HG03025 (cell line): ENCODE results near the gene TPRG1L.
"Not testable (repeated sequence)": the region's sequence is repeated elsewhere in the genome, so short reads cannot be mapped to it uniquely, and the experiment has no call there.

Source experiments
- ATAC-seq: cut with Tn5 transposase; IDR thresholded peaks from one replicate; pipeline ENCODE4 v1.9.1; 2021; ENCODE audit warnings: mild to moderate bottlenecking, moderate library complexity; ENCODE audit not compliant: unreplicated experiment, low FRiP score

The TPRG1L gene

DNA sequence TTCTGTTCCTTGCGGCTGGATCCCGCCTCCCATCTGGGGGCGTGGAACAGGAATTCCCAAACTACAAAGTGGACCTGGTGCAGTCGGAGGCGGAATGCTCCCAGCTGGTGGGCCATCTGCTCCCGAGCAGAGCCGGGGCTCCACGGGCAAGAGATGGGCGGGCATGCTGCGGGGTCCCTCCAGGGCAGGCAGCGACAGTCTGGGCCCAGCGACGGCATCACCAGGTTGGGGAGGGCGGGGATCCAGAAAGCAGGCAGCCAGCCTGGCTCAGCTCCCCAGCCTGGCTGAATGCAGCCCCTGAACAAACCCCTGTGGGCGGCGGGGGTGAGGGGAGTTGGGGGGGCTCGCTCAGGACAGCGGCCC, 17.1 kb upstream of the TPRG1L start:
- ATAC-seq, result no peak

DNA sequence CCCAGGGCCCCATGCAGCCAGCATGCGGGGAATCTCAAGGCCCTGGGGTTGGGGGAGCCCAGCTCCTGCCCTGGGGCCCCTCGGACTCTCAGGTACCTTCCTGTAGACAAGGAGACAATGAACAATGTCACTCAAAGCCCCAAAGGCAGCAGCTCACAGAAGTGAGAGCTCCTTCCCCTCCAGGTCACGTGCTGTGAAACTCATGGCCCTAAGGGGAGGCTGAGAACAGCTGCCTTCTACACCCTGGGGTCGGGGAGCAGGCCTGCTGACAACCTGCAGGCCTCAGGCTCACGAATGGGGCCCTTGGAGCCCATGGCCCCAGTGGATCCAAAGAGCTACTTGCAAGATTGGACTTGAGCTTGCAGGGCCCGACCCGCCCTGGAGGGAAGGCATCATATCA, 16.7 kb upstream of the TPRG1L start:
- no peak for ATAC-seq

DNA sequence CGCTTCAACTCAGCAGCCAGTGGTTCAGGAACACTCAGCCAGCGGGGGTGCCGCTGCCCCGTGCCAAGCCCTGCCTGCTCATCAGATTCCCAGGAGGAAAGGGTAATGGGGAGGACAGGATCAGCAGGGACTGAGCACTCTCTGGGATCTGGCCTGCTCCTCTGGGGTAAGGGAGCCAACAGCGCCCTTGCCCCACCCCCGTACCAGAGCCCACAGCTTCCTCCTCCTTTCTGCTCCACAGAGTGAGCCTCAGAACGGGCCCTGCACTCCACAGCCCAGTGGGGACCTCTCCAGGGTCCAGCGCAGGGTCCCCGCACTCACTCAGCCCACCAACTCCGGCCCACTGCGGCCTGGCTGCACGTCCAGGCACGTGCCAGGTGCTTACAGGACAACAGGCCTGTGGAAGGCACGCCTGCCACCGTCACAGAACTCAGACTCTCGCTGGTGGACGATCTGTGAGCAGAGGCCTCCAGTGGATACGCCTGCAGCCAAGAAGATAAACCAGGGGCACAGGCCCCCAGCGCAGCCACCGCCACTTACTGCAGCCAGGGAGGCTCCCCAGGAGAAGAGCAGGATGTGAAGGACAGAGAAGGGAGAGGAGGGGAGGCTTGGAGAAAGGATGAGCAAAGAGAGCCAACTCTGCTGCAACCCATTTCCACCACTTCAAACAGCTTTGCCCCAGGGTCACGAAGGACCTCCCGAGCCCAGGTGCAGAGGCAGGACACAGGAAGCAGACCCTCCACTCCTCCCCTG, 15.6 kb upstream of the TPRG1L start:
- no peak for ATAC-seq

DNA sequence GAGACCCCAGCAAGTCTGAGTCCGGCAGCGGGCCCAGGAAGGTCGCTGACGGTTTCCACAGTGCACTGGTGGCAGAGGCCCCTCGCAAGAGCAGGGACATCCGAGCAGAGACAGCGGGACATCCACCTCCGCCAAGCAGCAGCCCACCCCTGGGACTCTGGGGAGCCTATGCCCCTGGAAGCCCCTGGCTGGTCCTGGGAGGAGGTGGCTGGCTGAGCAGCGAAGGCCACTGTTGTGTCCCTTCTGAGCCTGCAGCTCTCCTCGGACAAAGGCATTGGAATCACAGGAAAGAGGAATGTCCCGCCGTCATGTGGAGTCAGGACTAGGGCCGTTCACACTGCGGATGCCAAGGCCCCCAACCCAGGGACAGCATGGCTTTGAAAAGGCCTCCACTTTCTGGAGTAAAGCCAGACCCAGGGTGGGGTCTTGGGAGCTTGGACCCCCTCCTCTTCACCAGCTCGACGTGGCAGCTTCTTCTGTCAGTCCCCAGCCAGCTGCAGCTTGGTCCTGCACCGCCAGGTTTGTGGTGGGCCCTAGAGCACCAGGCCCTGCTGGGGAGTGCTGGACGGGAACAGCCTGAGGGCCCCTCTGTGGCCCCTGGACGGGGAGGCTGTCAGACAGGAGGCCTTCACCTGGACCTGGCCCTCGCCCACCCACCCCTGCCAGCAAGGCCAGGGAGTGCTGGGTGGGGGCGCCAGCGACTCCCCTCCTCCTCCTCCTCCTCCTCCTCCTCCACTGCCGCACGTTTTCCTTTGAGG, 14.9 kb upstream of the TPRG1L start:
- no peak for ATAC-seq

DNA sequence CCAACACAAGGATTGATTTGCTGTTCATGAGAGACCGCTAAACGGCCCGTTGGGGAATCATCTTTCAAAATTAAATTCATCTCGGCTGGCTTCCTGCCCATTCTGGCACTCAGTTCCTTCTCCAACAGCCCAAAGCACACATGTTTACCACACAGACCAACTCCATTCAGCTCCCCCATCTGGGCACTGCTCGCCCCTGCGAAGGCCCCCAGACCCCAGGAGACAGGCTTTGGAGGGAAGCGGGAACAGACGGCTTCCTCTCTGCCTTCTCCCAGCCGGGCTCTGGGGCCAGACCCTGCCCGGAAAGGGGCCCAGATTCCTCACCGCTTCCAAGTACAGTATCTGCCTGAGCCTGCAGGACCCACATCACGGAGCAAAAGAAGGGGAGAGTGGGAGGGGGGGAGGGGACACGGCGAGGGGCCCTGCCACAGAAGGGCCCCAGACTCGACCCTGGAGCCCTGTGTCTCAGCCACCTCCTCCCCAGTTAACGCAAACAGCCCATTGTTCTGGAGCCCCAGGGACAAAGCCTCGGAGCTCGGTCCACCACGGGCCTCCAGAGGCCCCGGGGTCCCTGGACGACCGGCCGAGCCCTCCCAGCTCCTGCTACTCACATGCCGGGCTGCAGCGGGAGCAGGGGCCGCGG, 14.2 kb upstream of the TPRG1L start:
- no peak for ATAC-seq

DNA sequence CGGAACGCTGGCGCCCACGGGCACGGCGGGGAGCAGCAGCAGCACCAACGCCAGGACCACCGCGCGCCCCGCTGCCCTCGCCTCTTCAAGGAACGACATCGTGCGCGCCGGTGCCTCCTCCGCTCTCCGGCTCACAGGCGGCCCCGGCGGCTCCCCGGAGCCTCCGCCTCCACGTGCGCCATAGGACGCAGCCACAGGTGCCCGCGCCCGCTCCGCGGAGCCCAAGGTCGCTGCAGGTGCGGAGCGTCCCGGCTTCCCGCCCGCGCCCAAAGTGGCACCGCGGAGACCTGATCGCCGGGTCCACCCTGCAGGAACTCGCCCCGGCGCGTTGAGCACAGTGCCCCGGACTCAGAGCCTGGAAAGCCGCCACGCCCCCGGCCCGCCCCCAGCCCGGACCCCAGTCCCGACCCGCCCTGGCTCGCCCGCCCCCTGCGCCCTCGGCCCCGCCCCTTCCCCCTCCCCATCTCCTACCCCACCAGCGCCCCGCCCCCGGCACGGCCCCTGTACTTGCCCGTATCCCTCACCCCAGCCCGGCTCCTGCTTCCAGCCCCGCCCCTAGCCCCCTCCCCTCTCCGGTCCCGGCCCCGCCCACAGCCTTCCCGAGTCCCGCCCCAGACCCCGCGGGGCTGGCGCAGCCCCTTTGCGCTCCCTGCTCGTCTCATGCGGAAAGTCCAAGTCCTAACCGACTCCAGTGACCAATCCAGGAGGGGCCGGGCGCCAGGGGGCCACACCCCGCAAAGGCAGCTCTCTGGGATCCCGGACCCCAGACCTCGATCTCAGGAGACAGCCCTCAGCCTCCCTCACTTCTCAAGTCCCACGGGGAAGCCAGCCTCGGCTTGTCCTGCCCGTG, 13.4 kb upstream of the TPRG1L start, which contains the start of gene MEGF6:
Gene MEGF6 (minus strand): TSS at position 339 of the 850 bp plus-strand sequence. CDS start 240 bp downstream, at position 99.
- no peak for ATAC-seq

DNA sequence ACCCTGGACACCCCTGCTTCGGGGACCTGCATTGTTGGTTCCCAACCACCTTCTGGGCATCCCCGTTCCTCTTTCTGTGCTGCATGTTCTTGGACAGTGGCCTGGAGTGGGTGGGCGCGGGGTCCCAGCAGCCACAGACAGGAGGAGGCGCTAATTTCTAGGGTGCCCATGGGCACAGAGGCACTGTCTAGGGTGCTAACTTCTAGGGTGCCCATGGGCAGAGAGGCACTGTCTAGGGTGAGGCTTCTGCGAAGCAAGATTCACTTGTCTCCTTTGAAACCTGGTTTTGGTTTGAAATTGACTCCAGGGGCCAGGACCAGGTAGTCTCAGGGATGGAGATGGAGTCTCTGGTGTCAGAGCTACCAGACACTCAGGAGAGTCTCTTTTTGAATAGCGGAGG, 12.7 kb upstream of the TPRG1L start:
- ATAC-seq, result no peak

DNA sequence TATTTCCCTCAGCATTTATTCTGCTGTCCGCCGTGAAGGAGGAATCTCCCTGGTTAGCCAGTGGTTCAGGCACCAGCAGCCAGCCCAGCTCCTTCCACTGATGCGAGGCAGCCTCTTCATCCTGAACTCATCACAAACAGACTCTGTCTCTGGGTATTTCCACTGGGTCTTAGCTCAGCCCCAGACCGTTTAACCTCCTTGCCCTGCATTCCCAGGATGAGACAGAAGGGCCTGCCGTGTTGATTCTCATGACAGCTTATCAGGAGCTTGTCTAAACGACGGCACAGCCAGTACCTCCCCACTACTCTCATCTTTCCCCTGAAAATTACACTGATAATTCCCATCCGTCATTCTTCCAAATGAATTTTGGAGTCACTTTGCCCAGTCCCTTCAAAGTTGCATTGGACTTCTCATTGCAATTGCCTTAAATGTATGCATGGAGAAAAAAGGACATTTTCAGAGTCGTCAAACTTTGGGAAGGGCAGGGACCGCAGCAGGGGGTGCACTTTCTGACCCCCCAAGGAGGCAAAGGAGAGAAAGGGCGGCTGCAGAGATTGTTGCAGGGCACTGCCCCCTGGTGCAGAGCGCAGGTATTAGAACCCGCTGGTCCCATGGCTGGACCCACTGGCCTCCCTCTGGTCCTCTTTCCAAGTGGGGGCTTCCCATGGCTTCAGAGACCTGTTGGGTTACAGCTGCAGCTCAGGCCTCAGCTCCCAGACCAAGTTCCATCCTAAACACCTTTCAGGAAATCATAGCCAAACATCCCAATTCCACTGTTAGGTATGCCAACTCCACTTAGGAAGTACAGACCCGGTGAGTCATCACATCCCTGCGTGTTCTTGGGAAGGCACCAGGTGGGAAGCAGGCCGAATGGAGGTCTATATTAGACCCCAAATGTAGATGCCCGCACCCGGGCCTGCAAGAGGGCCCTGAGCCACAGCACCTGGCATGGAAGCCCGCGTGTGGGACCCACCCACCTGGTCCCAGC, 9.8 kb upstream of the TPRG1L start:
- ATAC-seq, result no peak

DNA sequence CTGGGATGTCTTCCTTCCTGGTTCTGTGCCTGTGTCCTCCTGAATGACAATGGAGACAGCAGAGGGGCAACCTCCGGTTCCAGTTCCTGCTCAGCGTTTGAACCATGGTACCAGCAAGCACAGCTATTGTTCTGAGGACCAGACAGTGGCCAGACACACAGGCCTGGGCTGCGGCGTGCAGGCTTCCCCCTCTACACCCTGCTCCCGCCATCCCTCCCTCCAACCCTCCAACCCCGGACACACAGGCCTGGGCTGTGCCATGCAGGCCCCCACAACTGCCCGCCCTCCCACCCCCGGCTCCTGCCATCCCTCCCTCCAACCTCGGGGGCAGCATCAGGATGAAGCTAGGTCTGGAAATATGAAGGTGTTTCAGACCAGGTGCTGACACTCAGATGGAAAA, 8.0 kb upstream of the TPRG1L start:
- ATAC-seq, result no peak

DNA sequence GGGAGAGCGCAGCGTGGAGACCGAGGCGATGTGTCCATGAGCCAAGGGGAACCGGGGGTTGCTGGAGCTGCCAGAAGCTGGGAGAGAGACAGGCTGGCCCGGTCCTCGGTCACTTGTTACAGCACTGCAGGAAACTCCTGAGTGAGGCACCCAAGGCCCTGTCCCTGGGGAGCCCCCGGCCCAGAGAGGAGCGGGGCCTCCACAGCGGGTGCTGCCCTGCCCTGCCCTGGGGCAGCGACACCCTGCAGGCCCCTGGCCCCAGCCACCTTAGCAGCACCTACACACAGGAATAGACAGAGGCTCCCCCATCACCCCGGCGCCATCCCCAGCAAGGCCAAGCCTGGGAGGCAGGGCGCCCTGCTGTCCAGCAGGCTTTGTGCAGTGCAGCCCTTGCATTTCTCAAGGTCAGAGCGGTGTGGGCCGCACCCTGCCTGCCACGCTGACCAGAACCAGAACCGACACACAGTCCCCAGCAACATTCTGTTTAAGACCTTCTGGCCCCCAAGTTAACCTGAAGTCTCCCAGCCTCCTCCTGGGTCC, 6.9 kb upstream of the TPRG1L start:
- ATAC-seq, result no peak

DNA sequence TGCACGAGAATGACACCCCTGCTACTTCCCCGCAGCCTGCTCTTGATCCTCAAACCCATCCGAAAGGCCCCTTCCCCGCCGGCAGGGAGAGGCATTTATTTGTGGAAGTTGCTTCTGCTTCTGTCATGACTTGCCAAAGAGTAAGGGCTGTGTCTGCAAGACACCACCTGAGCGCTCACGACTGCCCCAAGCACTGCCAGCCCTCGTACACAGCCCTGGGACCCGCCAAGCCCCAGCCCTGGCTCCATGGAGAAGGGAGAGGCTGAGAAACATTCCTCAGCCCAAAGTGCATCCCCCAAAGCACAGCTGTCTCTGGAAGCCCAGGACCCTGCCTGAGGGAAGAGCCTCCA, 6.3 kb upstream of the TPRG1L start:
- ATAC-seq, result no peak

DNA sequence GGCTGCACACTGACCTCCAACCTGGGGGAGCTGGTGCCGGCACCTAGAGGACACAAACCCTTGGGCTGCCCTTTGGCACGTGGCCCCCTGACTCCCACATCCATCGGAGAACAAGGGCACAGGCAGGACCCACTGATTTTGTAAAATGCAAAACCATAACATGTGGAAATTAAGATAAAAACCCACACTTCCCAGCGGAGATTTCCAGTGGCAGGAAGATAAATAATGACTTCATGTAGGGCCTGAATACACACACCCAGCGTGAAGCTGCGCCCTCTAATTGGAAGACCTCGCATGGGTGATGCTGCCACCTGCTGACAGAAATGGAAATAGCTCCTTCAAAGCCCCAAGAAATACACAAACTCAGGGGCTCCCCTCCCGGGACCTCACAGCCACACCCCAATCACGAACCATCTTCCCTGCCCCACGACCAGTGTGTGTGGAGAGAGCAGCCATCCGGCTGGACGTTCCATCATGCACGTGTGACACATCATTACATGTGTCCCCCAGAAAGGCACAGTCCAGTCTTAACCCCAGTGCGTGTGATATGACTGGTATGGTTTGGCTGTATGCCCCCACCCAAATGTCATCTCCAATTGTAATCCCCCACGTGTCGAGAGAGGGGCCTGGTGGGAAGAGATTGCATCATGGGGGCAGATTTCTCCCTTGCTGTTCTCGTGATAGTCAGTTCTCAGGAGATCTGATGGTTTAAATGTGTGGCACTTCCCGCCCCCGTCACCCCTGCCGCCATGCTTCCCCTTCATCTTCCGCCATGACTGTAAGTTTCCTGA, 5.7 kb upstream of the TPRG1L start:
- ATAC-seq, result no peak

DNA sequence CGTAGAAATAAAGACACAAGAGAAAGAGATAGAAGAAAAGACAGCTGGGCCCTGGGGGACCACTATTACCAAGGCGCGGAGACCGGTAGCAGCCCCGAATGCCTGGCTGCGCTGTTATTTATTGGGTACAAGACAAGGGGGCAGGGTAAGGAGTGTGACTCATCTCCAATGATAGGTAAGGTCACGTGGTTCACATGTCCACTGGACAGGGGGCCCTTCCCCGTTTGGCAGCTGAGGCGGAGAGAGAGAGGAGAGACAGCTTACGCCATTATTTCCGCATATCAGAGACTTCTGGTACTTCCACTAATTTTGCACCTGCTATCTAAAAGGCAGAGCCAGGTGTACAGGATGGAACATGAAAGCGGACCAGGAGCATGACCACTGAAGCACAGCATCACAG, 4.1 kb upstream of the TPRG1L start:
- ATAC-seq, result no peak

DNA sequence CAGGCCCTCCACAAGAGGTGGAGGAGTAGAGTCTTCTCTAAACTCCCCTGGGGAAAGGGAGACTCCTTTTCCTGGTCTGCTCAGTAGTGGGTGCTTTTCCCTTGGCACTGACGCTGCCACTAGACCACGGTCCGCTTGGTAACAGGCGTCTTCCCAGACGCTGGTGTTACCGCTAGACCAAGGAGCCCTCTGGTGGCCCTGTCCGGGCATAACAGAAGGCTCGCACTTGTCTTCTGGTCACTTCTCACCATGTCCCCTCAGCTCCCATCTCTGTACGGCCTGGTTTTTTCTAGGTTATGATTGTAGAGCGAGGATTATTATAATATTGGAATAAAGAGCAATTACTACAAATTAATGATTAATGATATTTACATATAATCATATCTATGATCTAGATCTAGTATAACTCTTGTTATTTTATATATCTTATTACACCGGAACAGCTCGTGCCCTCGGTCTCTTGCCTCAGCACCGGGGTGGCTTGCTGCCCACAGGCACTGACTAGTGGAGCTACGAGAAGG, 3.6 kb upstream of the TPRG1L start:
- not testable (repeated sequence) for ATAC-seq

DNA sequence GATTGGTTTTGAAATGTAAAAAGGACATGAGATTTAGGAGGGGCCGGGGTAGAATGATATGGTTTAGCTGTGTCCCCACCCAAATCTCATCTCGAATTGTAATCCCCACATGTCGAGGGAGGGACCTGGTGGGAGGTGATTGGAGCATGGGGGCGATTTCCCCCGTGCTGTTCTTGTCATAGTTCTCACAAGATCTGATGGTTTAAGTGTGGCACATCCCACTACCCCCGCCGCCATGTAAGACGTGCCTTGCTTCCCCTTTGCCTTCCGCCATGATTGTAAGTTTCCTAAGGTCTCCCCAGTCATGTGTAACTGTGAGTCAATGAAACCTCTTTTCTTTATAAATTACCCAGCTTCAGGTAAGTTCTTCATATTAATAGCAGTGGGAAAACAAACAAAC, 2.7 kb upstream of the TPRG1L start:
- ATAC-seq, result not testable (repeated sequence)

DNA sequence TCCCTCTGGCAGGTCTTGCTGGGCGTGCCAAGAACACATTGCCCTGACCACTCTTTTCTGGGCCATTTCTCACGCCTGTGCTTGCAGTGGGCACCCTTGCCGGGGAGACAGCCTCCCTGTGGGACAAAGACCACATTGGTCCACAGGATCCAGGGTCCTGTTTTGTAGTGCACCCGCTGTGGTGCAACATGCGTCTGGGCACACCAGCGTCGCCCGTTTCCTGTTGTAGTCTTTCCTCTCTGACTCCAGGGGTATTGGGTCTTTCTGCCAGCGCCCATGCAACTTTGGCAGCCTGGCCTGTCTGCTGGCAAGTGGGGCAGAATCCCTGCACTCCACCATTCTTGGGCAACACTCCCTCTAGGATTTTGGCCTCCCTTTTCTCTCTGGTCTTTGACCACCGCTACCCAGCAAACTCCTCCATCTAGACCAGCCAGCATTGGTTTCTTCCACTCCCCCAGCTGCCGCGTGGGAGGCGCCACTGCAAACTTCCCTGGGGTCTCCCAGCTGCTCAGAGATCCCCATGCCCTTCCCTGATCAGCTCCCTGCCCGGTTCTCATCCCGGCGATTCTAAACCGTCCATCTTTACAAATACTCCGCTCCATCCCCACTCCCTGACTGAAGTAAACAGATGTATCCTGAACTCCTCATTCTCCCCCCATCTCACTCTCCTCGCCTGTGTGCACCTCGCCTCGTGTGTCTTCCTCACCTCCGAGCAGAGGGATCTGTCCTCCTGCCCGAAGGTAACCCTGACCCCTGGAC, 1.2 kb upstream of the TPRG1L start:
- no peak for ATAC-seq

DNA sequence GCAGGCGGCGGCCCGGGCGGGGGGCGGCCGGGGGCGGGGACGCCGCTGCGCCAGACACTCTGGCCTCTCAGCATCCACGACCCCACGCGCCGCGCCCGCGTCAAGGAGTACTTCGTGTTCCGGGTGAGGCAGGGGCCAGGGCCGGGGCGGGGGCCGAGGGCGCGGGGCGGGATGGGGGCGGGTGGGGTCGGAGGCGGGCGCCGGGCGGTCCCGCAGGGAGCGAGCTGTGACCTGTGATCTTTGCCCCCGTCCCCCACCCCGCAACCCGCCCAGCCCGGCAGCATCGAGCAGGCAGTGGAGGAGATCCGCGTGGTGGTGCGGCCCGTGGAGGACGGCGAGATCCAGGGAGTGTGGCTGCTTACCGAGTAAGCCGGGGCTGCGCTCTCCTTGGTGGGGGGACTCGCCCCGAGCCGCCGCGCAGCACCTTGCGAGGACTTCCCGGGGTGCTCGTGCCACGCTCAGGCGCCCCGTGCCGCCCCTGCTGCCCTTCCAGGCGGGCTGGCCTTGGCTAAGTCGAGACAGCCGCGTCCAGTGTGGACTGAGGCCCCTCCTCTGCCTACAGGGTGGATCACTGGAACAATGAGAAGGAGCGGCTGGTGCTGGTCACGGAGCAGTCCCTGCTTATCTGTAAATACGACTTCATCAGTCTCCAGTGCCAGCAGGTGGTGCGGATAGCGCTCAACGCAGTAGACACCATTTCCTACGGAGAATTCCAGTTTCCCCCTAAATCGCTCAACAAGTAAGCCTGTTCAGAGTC, 514 bp downstream of the TPRG1L start:
- ATAC-seq, result no peak
